Activated naive CD4-positive, alpha-beta T cell (primary cell): Measurements from ENCODE around the gene MYL2.
"Not testable (repeated sequence)": the region's sequence is repeated elsewhere in the genome, so short reads cannot be mapped to it uniquely, and the experiment has no call there.

Experiments used
- DNase-seq, 4 experiments: peaks; one replicate each; lab custom pipeline; 2025; lab: John Stamatoyannopoulos, UW

MYL2 gene, protein sequence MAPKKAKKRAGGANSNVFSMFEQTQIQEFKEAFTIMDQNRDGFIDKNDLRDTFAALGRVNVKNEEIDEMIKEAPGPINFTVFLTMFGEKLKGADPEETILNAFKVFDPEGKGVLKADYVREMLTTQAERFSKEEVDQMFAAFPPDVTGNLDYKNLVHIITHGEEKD

GRCh38 chr12:110920324-110920910 lies at the start of gene MYL2:
TSS of gene MYL2 (minus strand) at chr12:110920579. CDS start at chr12:110920529, 50 bp downstream.
- DNase-seq = no peak

DNA sequence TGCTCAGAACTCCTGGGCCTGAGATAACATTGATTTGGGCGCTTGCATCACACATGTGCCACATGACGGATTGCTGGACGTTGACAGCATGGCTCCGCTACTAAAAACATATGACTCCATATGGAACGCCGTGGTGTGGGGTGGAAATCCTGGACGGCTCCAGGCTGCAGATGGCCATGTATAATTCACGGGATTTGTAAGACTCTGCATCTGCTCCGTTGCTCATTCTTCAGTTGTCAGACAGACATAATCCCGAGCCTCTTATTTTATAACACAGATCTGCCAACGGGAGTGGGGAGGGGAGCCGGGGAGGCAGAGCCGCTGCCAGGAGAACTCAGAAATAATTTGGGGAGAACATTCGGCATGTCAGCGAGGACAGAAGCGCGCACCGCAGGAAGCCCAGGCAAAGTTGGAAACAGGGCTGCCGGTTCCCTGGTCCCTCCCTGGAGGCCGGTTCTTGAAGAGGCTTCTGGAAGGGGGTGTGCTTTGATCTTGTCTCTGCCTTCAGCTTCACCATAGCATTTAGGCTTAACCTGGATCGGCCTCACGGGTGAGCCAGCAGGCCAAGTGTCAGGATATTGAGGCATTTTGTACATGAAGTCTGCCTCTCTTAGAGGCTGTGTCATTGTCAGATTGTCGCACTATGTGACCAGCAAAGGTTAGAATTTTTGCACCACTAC lies 45.8 kb upstream of the MYL2 start:
- DNase-seq = no peak

DNA sequence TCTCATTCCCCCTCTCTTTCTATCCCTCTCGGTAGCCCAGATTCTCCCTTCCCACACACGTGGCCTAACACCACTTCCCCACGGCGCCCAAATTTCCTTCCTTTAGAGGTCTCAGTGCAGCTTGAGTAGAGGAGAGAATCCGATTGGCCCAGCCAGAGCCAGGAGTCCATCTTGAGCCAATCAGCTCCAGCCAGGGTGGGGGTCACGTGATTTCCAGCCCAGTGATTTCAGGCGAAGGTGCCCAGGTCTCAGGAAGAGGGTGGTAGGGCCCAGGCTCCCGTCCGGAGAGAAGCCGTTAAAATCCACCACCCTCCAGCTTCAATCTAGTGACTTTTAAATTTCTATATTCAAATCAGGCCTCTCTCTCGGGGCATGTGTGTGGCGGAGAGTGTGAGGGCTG lies 45.2 kb upstream of the MYL2 start:
- DNase-seq = no peak

DNA sequence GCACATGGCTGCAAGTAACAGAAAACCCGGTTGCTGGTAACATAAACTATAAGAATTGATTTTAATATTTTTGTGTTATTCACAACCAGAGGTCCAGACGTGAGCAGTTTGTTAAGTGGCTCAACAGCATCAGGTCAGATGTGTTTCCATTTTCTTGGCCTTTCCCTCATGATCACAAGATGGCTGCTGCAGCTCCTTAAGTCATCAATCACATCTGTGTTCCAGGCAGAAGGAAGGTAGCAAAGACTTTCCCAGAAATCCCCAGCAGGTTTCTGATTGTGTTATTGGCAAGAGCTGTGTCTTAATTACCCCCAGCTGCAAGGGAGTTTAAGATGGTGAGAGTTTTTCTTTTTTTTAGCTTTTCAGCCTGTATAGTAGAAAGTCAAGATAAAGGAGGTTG lies 40.4 kb upstream of the MYL2 start:
- DNase-seq = no peak

GRCh38 chr12:110957652-110958051 lies 37.3 kb upstream of the MYL2 start:
- no peak for DNase-seq

DNA sequence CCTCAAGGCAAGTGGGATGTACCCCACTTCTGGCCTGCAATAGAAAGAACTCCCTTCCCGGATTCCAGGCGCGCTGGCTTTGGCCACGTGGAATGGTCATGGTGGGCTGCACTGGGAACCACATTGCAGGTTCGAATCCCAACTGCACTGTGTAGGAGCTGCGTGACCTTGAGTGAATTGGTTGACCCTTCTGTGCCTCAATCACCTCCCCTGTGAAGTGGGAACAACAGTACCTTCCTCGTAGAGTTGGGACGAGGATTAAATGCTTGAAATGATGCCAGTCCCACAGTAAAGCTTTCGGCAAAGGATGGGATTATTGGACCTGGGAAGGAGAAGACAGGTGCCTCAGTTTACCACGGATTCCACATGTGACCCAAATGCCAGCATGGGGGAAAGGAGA lies 36.8 kb upstream of the MYL2 start:
- no peak for DNase-seq

DNA sequence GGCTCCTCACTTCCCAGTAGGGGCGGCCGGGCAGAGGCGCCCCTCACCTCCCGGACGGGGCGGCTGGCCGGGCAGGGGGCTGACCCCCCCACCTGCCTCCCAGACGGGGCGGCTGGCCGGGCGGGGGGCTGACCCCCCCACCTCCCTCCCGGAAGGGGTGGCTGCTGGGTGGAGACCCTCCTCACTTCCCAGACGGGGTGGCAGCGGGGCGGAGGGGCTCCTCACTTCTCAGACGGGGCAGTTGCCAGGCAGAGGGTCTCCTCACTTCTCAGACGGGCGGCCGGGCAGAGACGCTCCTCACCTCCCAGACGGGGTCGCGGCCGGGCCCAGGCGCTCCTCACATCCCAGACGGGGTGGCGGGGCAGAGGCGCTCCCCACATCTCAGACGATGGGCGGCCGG lies 30.5 kb upstream of the MYL2 start:
- DNase-seq = not testable (repeated sequence)

GRCh38 chr12:110950466-110950865 lies 30.1 kb upstream of the MYL2 start:
- not testable (repeated sequence) for DNase-seq

DNA sequence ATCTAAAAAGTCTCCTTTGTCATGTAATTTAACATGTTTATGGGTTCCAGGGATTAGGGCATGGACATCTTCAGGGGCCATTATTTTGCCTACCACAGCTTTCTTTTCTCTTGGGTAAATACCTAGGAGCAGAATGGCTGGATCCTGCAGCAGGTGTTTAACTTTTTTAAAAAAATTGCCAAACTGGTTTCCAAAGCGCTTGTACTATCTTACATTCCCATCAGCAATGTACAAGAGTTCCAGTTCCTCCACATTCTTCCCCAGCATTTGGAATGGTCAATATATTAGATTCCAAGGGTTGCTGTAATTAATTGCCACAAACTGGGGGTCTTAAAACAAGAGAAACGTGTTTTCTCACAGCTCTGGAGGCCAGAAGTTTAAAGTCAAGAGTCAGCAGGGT lies 27.7 kb upstream of the MYL2 start:
- no peak for DNase-seq

- no peak for DNase-seq
These were observed 23.0 kb upstream of the MYL2 start for GRCh38 chr12:110943373-110943772.

DNA sequence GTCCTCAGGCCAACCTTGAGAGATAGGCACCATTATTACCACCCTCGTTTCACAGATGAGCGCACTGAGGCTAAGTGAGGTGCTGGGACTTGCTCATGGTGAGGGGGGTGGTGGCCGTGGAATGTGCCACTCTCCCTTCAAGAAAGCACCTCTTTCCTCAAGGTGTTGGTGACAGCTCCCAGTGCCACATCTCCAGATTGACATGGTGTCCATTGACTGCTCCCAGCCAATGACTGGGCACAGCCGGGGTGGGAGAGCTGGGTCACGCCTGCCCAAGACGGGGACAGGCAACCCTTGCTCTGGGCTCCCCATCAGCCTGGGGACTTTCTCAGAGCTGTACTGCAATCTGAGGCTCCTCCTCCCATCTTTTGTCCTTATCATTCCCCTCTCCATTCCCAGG lies 21.0 kb upstream of the MYL2 start:
- DNase-seq = no peak

DNA sequence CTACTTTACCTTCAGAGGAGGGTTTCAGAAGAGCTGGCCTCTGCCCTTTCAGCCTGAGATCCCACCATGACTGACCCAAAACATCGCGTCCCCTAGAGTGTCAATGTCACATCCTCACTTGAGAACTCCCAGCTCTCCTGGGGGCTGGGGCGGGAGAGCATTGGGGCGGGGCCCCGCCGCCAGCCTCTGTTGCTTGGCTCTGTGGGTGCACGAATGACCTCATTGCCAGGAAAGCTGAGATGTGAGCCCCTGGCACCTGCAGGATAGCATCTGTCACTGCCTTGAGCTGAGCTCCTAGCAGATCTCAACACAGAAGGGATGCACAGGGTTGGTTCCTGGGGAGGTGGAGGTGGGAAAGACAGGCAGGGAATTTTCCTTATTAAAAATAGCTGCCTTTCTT lies 20.6 kb upstream of the MYL2 start:
- DNase-seq = no peak

GRCh38 chr12:110940296-110940695 lies 19.9 kb upstream of the MYL2 start:
- no peak for DNase-seq

GRCh38 chr12:110937104-110937641 lies 16.8 kb upstream of the MYL2 start:
- peak in 3 of 4 experiments; percentile 37 to 45 (median 43) for DNase-seq

DNA sequence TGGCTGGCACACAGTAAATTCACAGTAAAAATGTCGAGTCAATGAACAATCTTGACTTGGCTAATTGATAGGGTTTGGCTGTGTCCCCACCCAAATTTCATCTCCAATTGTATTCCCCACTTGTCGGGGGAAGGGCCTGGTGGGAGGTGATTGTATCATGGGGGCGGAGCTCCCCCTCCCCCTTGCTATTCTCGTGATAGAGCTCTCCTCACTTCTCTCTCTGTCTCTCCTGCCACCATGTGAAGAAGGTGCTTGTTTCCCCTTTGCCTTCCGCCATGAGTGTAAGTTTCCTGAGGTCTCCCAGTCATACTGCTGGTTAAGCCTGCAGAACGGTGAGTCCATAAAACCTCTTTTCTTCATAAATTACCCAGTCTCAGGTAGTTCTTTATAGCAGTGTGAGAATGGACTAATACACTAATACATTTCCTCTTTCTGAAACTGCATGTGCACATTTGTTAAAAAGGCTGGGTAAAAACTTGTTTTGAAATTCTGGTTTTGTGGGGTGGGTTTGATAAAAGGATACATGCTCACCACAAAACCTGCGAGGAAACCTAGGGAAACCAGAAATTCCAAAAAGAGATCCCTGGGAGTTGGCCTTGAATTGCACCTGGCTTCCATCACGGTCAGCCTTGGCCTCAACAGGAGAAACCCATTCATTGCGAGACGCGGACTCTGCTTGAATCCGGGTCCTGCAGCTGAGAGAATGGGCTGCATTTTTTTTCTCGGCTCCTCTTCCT lies 16.2 kb upstream of the MYL2 start:
- no peak for DNase-seq

DNA sequence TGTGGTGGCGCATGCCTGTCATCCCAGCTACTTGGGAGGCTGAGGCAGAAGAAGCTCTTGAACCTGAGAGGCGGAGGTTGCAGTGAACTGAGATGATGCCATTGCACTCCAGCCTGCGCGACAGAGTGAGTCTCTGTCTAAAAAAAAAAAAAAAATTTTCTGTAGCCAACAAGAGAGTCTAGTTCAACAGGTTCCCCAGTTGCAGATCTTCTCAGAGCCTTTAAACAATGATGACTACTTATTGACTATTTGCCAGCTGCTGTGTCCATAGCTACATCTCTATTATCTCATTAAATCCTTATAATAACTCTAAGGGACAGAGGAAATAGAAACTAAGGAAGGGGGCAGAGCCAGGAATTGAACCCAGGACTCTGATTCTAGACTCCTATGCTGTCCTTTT lies 15.2 kb upstream of the MYL2 start:
- no peak for DNase-seq

DNA sequence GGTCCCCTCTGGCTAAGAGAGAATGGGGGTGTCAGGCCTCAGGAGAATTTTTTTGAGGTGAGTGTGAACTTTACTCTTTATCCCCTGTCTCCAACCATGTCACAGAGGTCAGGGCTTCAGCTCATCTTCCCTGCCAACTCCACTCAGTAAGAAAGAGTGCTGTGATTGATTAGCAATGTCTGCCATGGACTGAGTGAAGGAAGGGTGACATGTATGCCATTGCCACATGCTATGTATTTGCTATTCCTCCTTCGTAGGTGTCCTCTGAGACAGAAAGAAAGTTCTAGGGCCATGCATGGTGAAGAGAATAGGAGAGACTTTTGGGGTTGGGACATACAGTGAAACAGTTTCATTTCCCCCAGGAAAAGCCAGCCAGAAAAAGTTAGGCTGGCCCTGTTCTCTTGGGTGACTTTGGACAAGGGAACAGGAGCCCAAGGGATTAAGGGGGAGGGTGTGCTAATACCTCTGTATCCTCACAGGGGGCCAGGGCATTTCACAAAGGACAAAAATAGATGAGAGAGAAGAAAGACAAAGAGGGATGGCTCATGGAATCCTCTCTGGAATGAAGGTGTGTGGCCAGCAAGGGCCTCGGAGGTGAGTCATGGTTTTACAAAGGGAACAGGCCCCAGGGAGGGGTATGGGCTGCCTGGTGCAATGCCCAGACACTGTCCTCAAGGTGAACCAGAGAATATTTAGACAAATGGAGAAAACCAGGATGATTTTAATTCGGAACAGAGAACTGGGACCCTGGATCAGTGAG lies 13.9 kb upstream of the MYL2 start:
- no peak for DNase-seq

DNA sequence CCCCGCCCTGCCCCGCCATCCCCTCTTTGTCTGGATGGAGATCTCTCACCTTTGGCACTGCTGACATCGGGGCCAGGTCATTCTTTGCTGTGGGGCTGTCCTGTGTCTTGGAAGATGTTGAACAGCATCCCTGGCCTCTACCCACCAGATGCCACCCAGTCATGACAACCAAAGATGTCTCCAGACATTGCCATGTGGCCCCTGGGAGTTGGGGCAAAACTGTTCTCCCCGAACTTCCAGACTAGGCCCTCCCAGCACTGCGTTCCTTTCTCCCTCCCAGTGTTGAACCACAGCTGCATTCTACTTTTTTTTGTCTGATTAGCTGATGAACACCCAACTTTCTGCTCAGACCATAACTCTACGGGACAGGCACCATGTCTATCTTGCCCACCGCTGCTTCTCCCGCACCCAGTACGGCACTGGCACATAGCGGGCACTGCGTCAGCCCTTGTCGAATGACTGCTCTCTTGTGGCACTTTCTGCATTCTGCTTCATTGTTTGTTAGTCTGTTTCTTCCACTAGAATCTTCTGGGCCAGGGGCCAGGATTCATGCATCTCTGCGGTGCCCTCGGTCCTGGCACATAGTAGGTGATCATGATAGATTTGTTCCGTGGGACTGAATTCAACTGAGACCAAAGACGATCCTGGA lies 13.1 kb upstream of the MYL2 start:
- no peak for DNase-seq

DNA sequence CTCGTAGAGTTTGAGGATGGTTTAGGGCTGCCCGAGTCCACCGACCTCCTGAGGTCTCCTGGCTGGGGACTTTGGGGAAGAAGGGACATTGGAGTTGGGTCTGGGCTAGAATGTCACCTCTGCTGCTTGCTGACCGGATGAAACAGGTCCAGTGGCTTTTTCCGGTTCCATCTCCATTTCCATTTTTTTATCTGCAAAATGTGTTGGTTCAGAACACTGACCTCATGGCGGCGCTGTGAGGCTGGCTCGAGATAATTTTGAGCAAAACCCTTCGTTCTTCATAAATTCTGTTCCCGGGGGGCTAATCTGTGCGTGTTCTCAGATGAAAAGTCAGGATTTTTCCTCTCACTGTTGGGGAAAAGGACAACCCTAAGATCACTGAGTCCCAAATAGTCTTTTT lies 11.7 kb upstream of the MYL2 start:
- DNase-seq = no peak

DNA sequence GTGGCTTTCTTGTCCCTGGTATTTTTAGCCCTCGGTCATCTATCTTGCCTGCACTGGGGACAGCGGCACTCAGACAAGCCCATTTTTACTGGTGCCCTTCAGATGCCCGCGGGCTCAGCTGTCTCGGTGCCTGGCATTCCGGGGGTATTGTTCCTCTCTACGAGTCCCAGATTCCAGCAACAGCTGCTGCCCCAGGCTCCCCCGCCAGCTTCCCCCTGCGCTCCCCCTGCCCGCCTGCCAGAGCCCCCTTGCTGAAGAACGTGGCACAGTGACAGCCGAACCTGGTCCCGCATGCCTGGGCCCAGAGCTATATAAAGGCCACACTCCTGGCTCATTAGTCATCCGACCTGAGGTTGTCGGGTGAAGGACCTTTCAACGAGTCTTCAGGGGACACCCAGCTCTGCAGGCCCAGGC lies 10.9 kb upstream of the MYL2 start:
- DNase-seq = no peak
